Stimulated activated naive B cell treated with anti-CD40 and anti-IgM and Interleukin-4, amounts not matched to agents 10 μg/mL and 1 μg/mL and 100 μg/mL, for 72 hours (primary cell): Measurements from ENCODE around the gene USP33.
"Not testable (repeated sequence)": the region's sequence is repeated elsewhere in the genome, so short reads cannot be mapped to it uniquely, and the experiment has no call there.

Source experiments
- ATAC-seq, 2 donors: fragments of 150-1000 bp; cut with Tn5 transposase; replicated peaks; 2 replicates each; pipeline ENCODE4 v1.10.0; 2021; ENCODE audit warnings: moderate library complexity in 1 of 2
- DNase-seq: peaks from one replicate; pipeline ENCODE4 v3.0.0; 2021
- H3K27ac Mint-ChIP-seq: one replicate; pipeline ENCODE4 v1.8.0; 2022; ENCODE audit warnings: mild to moderate bottlenecking, mixed read lengths
- H3K27me3 Mint-ChIP-seq, 2 donors: one replicate each; pipeline ENCODE4 v1.8.0; 2022; ENCODE audit warnings: mixed read lengths in 2 of 2
- H3K36me3 Mint-ChIP-seq, 2 donors: one replicate each; pipeline ENCODE4 v1.8.0; 2022; ENCODE audit warnings: mixed read lengths in 2 of 2, mild to moderate bottlenecking in 1 of 2
- H3K4me1 Mint-ChIP-seq, 2 donors: one replicate each; pipeline ENCODE4 v1.8.0; 2022; ENCODE audit warnings: mixed read lengths in 2 of 2, mild to moderate bottlenecking in 1 of 2
- H3K4me3 Mint-ChIP-seq, 2 donors: one replicate each; pipeline ENCODE4 v1.8.0; 2022; ENCODE audit warnings: mild to moderate bottlenecking in 2 of 2, mixed read lengths in 2 of 2, moderate library complexity in 1 of 2
- H3K9me3 Mint-ChIP-seq, 2 donors: one replicate each; pipeline ENCODE4 v1.8.0; 2022; ENCODE audit warnings: mixed read lengths in 2 of 2, mild to moderate bottlenecking in 1 of 2

The USP33 gene

GRCh38 chr1:77672374-77672773 lies 87.3 kb downstream of the USP33 start:
- Mint-ChIP-seq H3K36me3 (peaks cover 4 to 7% of the 10 kb centered on the region in 2 donors), H3K4me1 (peaks cover 18 to 44% of the 10 kb centered on the region in 2 donors), H3K9me3 (no peaks in the 10 kb centered on the region), H3K27ac (no peak overlapping the region), H3K27me3 (no peaks in the 10 kb centered on the region), H3K4me3 (no peak overlapping the region)
- ATAC-seq (peak; percentile 2 to 23), DNase-seq (no peak)

- no peak overlapping the region for H3K27ac Mint-ChIP-seq
- DNase-seq (no peak), ATAC-seq (no peak)
- H3K4me1 Mint-ChIP-seq: peaks cover 20 to 47% of the 10 kb centered on the region in 2 donors
- H3K9me3 Mint-ChIP-seq: no peaks in the 10 kb centered on the region
- H3K4me3 Mint-ChIP-seq: no peak overlapping the region
- H3K36me3 Mint-ChIP-seq: peaks cover 4 to 7% of the 10 kb centered on the region in 2 donors
- no peaks in the 10 kb centered on the region for H3K27me3 Mint-ChIP-seq
Observed at GRCh38 chr1:77671836-77672235, 87.8 kb downstream of the USP33 start.

GRCh38 chr1:77670330-77670729 lies 89.3 kb downstream of the USP33 start:
- H3K4me1 Mint-ChIP-seq: peaks cover 19 to 48% of the 10 kb centered on the region in 2 donors
- no peaks in the 10 kb centered on the region for H3K9me3 Mint-ChIP-seq
- H3K36me3 Mint-ChIP-seq: peaks cover 0 to 4% of the 10 kb centered on the region in 2 donors
- no peak overlapping the region for H3K27ac Mint-ChIP-seq
- DNase-seq (no peak), ATAC-seq (no peak)
- H3K4me3 Mint-ChIP-seq: no peak overlapping the region
- no peaks in the 10 kb centered on the region for H3K27me3 Mint-ChIP-seq

GRCh38 chr1:77668924-77669449 lies 90.7 kb downstream of the USP33 start:
- ATAC-seq (no peak), DNase-seq (no peak)
- Mint-ChIP-seq H3K4me3 (no peak overlapping the region), H3K27ac (no peak overlapping the region), H3K36me3 (peaks cover 2% of the 10 kb centered on the region in 2 donors), H3K9me3 (no peaks in the 10 kb centered on the region), H3K27me3 (no peaks in the 10 kb centered on the region), H3K4me1 (peaks cover 23 to 57% of the 10 kb centered on the region in 2 donors)

- Mint-ChIP-seq H3K27ac (no peak overlapping the region), H3K36me3 (peaks cover 7 to 26% of the 10 kb centered on the region in 2 donors)
- ATAC-seq: no peak
Observed at GRCh38 chr1:77664939-77665516, 94.6 kb downstream of the USP33 start.

GRCh38 chr1:77661696-77662095 lies 98.0 kb downstream of the USP33 start:
- no peak overlapping the region for H3K4me3 Mint-ChIP-seq
- H3K27me3 Mint-ChIP-seq: no peaks in the 10 kb centered on the region
- no peak overlapping the region for H3K27ac Mint-ChIP-seq
- peaks cover 15 to 31% of the 10 kb centered on the region in 2 donors for H3K4me1 Mint-ChIP-seq
- no peaks in the 10 kb centered on the region for H3K9me3 Mint-ChIP-seq
- H3K36me3 Mint-ChIP-seq: peaks cover 7 to 31% of the 10 kb centered on the region in 2 donors
- no peak for ATAC-seq
- DNase-seq: no peak

More at GRCh38 chr1:77664939-77665516, 94.6 kb downstream of the USP33 start:
- Mint-ChIP-seq H3K9me3 (no peaks in the 10 kb centered on the region), H3K4me3 (no peak overlapping the region), H3K4me1 (peaks cover 22 to 41% of the 10 kb centered on the region in 2 donors), H3K27me3 (no peaks in the 10 kb centered on the region)
- DNase-seq: no peak

- Mint-ChIP-seq H3K4me3 (no peak overlapping the region), H3K27ac (no peak overlapping the region), H3K9me3 (no peaks in the 10 kb centered on the region), H3K36me3 (peaks cover 10 to 32% of the 10 kb centered on the region in 2 donors), H3K4me1 (peaks cover 14 to 31% of the 10 kb centered on the region in 2 donors), H3K27me3 (no peaks in the 10 kb centered on the region)
- ATAC-seq: no peak
- DNase-seq: no peak
Observed at GRCh38 chr1:77659879-77660593, 99.6 kb downstream of the USP33 start.

- ATAC-seq (no peak), DNase-seq (no peak)
- no peak overlapping the region for H3K27ac Mint-ChIP-seq
- H3K4me3 Mint-ChIP-seq: no peak overlapping the region
- peaks cover 8 to 22% of the 10 kb centered on the region in 2 donors for H3K4me1 Mint-ChIP-seq
- H3K36me3 Mint-ChIP-seq: peaks cover 4 to 29% of the 10 kb centered on the region in 2 donors
- peaks cover 0 to 2% of the 10 kb centered on the region in 2 donors for H3K9me3 Mint-ChIP-seq
- no peaks in the 10 kb centered on the region for H3K27me3 Mint-ChIP-seq
Observed at GRCh38 chr1:77658271-77658670, 101.4 kb downstream of the USP33 start.

GRCh38 chr1:77655431-77655974 lies 104.1 kb downstream of the USP33 start:
- peaks cover 9 to 33% of the 10 kb centered on the region in 2 donors for H3K4me1 Mint-ChIP-seq
- H3K27ac Mint-ChIP-seq: no peak overlapping the region
- H3K27me3 Mint-ChIP-seq: no peaks in the 10 kb centered on the region
- DNase-seq (no peak), ATAC-seq (peak in 1 of 2 donors; percentile 33)
- no peak overlapping the region for H3K4me3 Mint-ChIP-seq
- H3K36me3 Mint-ChIP-seq: peaks cover 26 to 33% of the 10 kb centered on the region in 2 donors
- H3K9me3 Mint-ChIP-seq: peaks cover 0 to 3% of the 10 kb centered on the region in 2 donors

- DNase-seq (no peak), ATAC-seq (no peak)
- H3K9me3 Mint-ChIP-seq: peaks cover 9 to 11% of the 10 kb centered on the region in 2 donors
- no peaks in the 10 kb centered on the region for H3K27me3 Mint-ChIP-seq
- H3K27ac Mint-ChIP-seq: no peak overlapping the region
- H3K4me1 Mint-ChIP-seq: peaks cover 7 to 28% of the 10 kb centered on the region in 2 donors
- peaks cover 41 to 49% of the 10 kb centered on the region in 2 donors for H3K36me3 Mint-ChIP-seq
- H3K4me3 Mint-ChIP-seq: no peak overlapping the region
Observed at GRCh38 chr1:77652970-77653516, 106.6 kb downstream of the USP33 start.

GRCh38 chr1:77652268-77652667 lies 107.4 kb downstream of the USP33 start:
- Mint-ChIP-seq H3K27ac (no peak overlapping the region), H3K9me3 (peaks cover 9 to 11% of the 10 kb centered on the region in 2 donors), H3K36me3 (peaks cover 41 to 47% of the 10 kb centered on the region in 2 donors), H3K27me3 (no peaks in the 10 kb centered on the region), H3K4me3 (no peak overlapping the region), H3K4me1 (peaks cover 7 to 28% of the 10 kb centered on the region in 2 donors)
- DNase-seq: no peak
- ATAC-seq: no peak

- Mint-ChIP-seq H3K9me3 (peaks cover 9% of the 10 kb centered on the region in 2 donors), H3K27me3 (no peaks in the 10 kb centered on the region), H3K4me1 (peaks cover 7 to 19% of the 10 kb centered on the region in 2 donors), H3K36me3 (peaks cover 49 to 61% of the 10 kb centered on the region in 2 donors), H3K4me3 (no peak overlapping the region), H3K27ac (no peak overlapping the region)
- DNase-seq (no peak), ATAC-seq (no peak)
Observed at GRCh38 chr1:77649127-77649526, 110.5 kb downstream of the USP33 start.

- ATAC-seq, H3K27ac Mint-ChIP-seq, DNase-seq, H3K4me1 Mint-ChIP-seq, H3K27me3 Mint-ChIP-seq, H3K4me3 Mint-ChIP-seq, H3K9me3 Mint-ChIP-seq: not testable (repeated sequence)
- H3K36me3 Mint-ChIP-seq: peaks cover 35 to 50% of the 10 kb centered on the region in 2 donors
Observed at GRCh38 chr1:77646224-77646623, 113.4 kb downstream of the USP33 start.
